Measurements from ENCODE around the gene NKAIN2.

NKAIN2 gene

GRCh38 chr6:123768921-123769320, 34.7 kb upstream of the NKAIN2 start:
- TF ChIP-seq ZFP3 (CRISPR knock-in tag; IDR thresholded peaks at IDR 0.05) (no peak), ISL1 (CRISPR knock-in tag; IDR thresholded peaks at IDR 0.05) (no peak), ZNF8 (CRISPR knock-in tag; IDR thresholded peaks at IDR 0.05) (no peak), CSDC2 (CRISPR knock-in tag; IDR thresholded peaks at IDR 0.05) (no peak), ARNTL (CRISPR knock-in tag; IDR thresholded peaks at IDR 0.05; ENCODE audit: borderline replicate concordance, low read depth) (no peak), ZFP30 (CRISPR knock-in tag; IDR thresholded peaks at IDR 0.05) (no peak), ZNF70 (CRISPR knock-in tag; IDR thresholded peaks at IDR 0.05) (no peak), ZC3H10 (CRISPR knock-in tag; IDR thresholded peaks at IDR 0.05) (no peak), TOX (CRISPR knock-in tag; IDR thresholded peaks at IDR 0.05; ENCODE audit: borderline replicate concordance) (no peak), TSHZ2 (CRISPR knock-in tag; IDR thresholded peaks at IDR 0.05) (no peak), RARB (CRISPR knock-in tag; IDR thresholded peaks at IDR 0.05) (no peak), BACH2 (CRISPR knock-in tag; IDR thresholded peaks at IDR 0.05; ENCODE audit: borderline replicate concordance) (no peak), SNAI2 (CRISPR knock-in tag; IDR thresholded peaks at IDR 0.05) (no peak), PPARA (CRISPR knock-in tag; IDR thresholded peaks at IDR 0.05; ENCODE audit: borderline replicate concordance) (no peak)
- TF ChIP-seq, protein P1, sequence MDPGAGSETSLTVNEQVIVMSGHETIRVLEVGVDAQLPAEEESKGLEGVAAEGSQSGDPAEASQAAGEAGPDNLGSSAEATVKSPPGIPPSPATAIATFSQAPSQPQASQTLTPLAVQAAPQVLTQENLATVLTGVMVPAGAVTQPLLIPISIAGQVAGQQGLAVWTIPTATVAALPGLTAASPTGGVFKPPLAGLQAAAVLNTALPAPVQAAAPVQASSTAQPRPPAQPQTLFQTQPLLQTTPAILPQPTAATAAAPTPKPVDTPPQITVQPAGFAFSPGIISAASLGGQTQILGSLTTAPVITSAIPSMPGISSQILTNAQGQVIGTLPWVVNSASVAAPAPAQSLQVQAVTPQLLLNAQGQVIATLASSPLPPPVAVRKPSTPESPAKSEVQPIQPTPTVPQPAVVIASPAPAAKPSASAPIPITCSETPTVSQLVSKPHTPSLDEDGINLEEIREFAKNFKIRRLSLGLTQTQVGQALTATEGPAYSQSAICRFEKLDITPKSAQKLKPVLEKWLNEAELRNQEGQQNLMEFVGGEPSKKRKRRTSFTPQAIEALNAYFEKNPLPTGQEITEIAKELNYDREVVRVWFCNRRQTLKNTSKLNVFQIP (CRISPR knock-in tag; IDR thresholded peaks at IDR 0.05; ENCODE audit: borderline replicate concordance, low read depth) = no peak
- TF ChIP-seq, protein P2, sequence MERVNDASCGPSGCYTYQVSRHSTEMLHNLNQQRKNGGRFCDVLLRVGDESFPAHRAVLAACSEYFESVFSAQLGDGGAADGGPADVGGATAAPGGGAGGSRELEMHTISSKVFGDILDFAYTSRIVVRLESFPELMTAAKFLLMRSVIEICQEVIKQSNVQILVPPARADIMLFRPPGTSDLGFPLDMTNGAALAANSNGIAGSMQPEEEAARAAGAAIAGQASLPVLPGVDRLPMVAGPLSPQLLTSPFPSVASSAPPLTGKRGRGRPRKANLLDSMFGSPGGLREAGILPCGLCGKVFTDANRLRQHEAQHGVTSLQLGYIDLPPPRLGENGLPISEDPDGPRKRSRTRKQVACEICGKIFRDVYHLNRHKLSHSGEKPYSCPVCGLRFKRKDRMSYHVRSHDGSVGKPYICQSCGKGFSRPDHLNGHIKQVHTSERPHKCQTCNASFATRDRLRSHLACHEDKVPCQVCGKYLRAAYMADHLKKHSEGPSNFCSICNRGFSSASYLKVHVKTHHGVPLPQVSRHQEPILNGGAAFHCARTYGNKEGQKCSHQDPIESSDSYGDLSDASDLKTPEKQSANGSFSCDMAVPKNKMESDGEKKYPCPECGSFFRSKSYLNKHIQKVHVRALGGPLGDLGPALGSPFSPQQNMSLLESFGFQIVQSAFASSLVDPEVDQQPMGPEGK (CRISPR knock-in tag; IDR thresholded peaks at IDR 0.05; ENCODE audit: borderline replicate concordance) = no peak
- ATAC-seq = no peak

DNA sequence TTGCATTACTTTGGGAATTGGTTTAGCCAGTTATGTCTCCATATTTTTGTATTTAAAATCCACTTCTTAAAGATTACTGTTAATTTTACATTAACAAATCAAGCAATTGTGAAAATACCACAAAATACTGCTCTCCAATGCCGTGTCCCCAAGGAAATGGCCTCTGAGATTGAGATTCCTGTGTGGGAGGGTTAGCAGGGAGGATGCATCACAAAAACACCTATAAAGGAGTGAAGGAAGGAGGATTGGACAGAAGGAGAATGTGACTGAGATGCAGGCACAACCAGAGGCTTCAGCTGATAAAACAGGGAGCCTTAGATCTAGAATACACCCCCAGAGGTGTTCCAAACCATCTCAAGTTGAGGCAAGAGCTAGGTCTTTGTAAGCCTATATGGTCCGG, 34.2 kb upstream of the NKAIN2 start:
- TF ChIP-seq ZNF565 (CRISPR knock-in tag; conservative IDR thresholded peaks at IDR 0.05; ENCODE audit: low read depth) (no peak), OSR1 (CRISPR knock-in tag; IDR thresholded peaks at IDR 0.05) (no peak), TCF4 (CRISPR knock-in tag; IDR thresholded peaks at IDR 0.05; ENCODE audit: borderline replicate concordance) (no peak), TSHZ2 (CRISPR knock-in tag; IDR thresholded peaks at IDR 0.05) (no peak), ZC3H10 (CRISPR knock-in tag; IDR thresholded peaks at IDR 0.05) (no peak), ESRRG (CRISPR knock-in tag; IDR thresholded peaks at IDR 0.05) (no peak), ZNF70 (CRISPR knock-in tag; IDR thresholded peaks at IDR 0.05) (no peak), TOX (CRISPR knock-in tag; IDR thresholded peaks at IDR 0.05; ENCODE audit: borderline replicate concordance) (no peak), CSDC2 (CRISPR knock-in tag; IDR thresholded peaks at IDR 0.05) (no peak)
- TF ChIP-seq, protein P1 (CRISPR knock-in tag; IDR thresholded peaks at IDR 0.05; ENCODE audit: borderline replicate concordance, low read depth) = no peak
- TF ChIP-seq, protein P3, sequence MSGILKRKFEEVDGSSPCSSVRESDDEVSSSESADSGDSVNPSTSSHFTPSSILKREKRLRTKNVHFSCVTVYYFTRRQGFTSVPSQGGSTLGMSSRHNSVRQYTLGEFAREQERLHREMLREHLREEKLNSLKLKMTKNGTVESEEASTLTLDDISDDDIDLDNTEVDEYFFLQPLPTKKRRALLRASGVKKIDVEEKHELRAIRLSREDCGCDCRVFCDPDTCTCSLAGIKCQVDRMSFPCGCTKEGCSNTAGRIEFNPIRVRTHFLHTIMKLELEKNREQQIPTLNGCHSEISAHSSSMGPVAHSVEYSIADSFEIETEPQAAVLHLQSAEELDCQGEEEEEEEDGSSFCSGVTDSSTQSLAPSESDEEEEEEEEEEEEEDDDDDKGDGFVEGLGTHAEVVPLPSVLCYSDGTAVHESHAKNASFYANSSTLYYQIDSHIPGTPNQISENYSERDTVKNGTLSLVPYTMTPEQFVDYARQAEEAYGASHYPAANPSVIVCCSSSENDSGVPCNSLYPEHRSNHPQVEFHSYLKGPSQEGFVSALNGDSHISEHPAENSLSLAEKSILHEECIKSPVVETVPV (CRISPR knock-in tag; IDR thresholded peaks at IDR 0.05) = no peak

More for the DNA sequence above, 34.2 kb upstream of the NKAIN2 start:
- ATAC-seq = no peak
